HepG2 (cell line): Measurements from ENCODE around the gene PSD4. TPM values are rescaled to one million over a fixed set of nuclear protein-coding genes. Genes with fewer than 3 reads are reported as not detected.
A peak's percentile ranks its signal among the peaks of the same experiment; 100 is the strongest.

Experiments used
- GABPA ChIP-seq, 2 experiments: IDR thresholded peaks; 2 replicates each; pipeline ENCODE4 v1.6.1; 2011 to 2016; ENCODE audit warnings: low read depth in 2 of 2, low read length in 1 of 2, missing biosample characterization in 1 of 2, missing genetic modification characterization in 1 of 2
- NR2F6 ChIP-seq, 2 experiments: IDR thresholded peaks; 2 replicates each; pipeline ENCODE4 v1.6.1; 2016; ENCODE audit warnings: antibody characterized with exemption in 1 of 2, mild to moderate bottlenecking in 1 of 2
- THRA ChIP-seq: sonication (generic); formaldehyde crosslinking; IDR thresholded peaks from 2 replicates; pipeline ENCODE4 v1.4.0; 2020; ENCODE audit warnings: missing genetic modification reagents, borderline replicate concordance
- ZNF292 ChIP-seq: sonication (generic); formaldehyde crosslinking; IDR thresholded peaks from 2 replicates; pipeline ENCODE4 v1.8.1; 2022; ENCODE audit warnings: mild to moderate bottlenecking, low read depth, missing genetic modification reagents, borderline replicate concordance
- ZNF468 ChIP-seq: sonication (generic); formaldehyde crosslinking; IDR thresholded peaks from 2 replicates; pipeline ENCODE4 v1.8.0; 2022; ENCODE audit warnings: mild to moderate bottlenecking, moderate library complexity, missing genetic modification reagents
- ZNF605 ChIP-seq: sonication (generic); formaldehyde crosslinking; IDR thresholded peaks from 2 replicates; pipeline ENCODE4 v1.8.0; 2022; ENCODE audit warnings: mild to moderate bottlenecking, missing genetic modification reagents
- polyA plus RNA-seq, 8 experiments: library from polyadenylated mRNA; depleted of rRNA in 3 of 8; stranded (reverse) in 7 of 8; unstranded in 1 of 8; fragments of >200 nt; fragmentation: Illumina TruSeq in 4 of 8; extraction: Trizol in 4 of 8; gene quantifications; 2 replicates each; pipeline versions ENCODE4 v1.2.1 to v1.2.3, GENCODE V29; 2011 to 2016; ENCODE audit warnings: low read depth in 4 of 8, missing spikeins in 1 of 8, mixed read lengths in 1 of 8; ENCODE audit not compliant: insufficient read depth in 1 of 8
- total RNA-seq, 5 experiments: library from RNA; depleted of rRNA; stranded (reverse); fragments of >200 nt; fragmentation: Illumina TruSeq; extraction: Trizol; gene quantifications; 2 replicates each; pipeline ENCODE4 v1.2.3, GENCODE V29; 2016; ENCODE audit warnings: low read depth in 1 of 5
- TF ChIP-seq, protein P1 (sequence below): sonication (generic); formaldehyde crosslinking; IDR thresholded peaks from 2 replicates; pipeline ENCODE4; 2020; ENCODE audit warnings: missing genetic modification reagents, mild to moderate bottlenecking, borderline replicate concordance
- TF ChIP-seq, protein P2 (sequence below): sonication (generic); formaldehyde crosslinking; IDR thresholded peaks from 2 replicates; pipeline ENCODE4 v1.4.0; 2020; ENCODE audit warnings: missing genetic modification reagents
- TF ChIP-seq, protein P3 (sequence below): IDR thresholded peaks from 2 replicates; pipeline ENCODE4 v1.4.0; 2020; ENCODE audit warnings: mild to moderate bottlenecking, missing genetic modification reagents
- TF ChIP-seq, protein P4 (sequence below): sonication (generic); formaldehyde crosslinking; IDR thresholded peaks from 2 replicates; pipeline ENCODE4 v1.4.0; 2020; ENCODE audit warnings: missing genetic modification reagents

PSD4 gene
- total and polyA plus RNA-seq, 2 of the 13 experiments (the other 11 are each of a cell fraction or from before 2014, with no cell fraction given): 5.8 to 9.4 TPM

DNA sequence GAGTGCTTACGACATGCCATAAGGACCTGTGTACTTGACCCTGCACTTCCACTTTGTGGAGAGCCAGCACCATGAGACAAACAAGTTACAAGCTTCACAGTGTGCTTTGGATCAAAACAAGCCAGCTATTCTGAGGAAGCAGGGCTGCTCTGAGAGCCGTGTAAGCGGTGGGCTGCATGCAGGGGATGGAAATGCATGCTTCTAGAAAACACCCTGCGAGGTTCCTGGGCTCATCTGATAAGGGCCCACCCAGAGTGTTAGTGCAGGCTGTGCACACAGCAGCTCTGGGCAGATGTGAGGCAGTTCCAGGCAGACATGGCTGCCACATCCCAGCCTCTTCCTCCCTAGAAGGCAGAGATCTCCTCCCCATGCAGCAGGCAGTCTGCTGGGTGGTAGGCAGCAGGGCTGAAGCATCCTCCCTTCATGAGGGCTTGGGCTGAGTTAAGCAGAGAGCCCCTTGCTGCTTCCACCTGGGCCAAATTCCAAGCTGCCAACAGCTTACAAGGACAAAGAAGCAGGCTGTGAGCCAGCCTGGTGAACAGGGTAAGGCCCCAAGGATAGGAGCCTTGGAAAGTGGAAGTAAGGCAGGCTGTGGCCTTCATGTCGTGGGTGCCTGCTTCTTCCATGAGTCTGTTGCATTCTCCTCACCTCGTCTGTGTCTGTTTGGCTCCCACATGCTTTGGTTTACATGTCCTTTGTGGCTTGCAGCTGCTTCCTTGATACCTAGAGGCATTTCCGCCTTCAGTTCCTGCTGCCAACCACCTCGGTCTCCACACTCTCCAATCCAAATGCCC, 7.7 kb downstream of the PSD4 start (continued):
- TF ChIP-seq NR2F6 (IDR thresholded peaks at IDR 0.05) (no peak), NR2F6 (CRISPR knock-in tag; IDR thresholded peaks at IDR 0.05) (peak; percentile 56; the same call in 1 of the 2 replicates), ZNF292 (CRISPR knock-in tag) (peak; percentile 69; the same call in 1 of the 2 replicates), THRA (CRISPR knock-in tag) (no peak), ZNF605 (0 out of 2 replicates have a peak, but pooled peaks have one; percentile 19), ZNF468 (CRISPR knock-in tag) (no peak), GABPA (IDR thresholded peaks at IDR 0.05; ENCODE audit: low read depth, low read length) (no peak), GABPA (CRISPR knock-in tag; IDR thresholded peaks at IDR 0.05; ENCODE audit: low read depth) (0 out of 2 replicates have a peak, but pooled peaks have one; percentile 34)
- TF ChIP-seq, protein P1, sequence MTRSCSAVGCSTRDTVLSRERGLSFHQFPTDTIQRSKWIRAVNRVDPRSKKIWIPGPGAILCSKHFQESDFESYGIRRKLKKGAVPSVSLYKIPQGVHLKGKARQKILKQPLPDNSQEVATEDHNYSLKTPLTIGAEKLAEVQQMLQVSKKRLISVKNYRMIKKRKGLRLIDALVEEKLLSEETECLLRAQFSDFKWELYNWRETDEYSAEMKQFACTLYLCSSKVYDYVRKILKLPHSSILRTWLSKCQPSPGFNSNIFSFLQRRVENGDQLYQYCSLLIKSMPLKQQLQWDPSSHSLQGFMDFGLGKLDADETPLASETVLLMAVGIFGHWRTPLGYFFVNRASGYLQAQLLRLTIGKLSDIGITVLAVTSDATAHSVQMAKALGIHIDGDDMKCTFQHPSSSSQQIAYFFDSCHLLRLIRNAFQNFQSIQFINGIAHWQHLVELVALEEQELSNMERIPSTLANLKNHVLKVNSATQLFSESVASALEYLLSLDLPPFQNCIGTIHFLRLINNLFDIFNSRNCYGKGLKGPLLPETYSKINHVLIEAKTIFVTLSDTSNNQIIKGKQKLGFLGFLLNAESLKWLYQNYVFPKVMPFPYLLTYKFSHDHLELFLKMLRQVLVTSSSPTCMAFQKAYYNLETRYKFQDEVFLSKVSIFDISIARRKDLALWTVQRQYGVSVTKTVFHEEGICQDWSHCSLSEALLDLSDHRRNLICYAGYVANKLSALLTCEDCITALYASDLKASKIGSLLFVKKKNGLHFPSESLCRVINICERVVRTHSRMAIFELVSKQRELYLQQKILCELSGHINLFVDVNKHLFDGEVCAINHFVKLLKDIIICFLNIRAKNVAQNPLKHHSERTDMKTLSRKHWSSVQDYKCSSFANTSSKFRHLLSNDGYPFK (CRISPR knock-in tag): peak; percentile 31; the same call in 1 of the 2 replicates
- TF ChIP-seq, protein P2, sequence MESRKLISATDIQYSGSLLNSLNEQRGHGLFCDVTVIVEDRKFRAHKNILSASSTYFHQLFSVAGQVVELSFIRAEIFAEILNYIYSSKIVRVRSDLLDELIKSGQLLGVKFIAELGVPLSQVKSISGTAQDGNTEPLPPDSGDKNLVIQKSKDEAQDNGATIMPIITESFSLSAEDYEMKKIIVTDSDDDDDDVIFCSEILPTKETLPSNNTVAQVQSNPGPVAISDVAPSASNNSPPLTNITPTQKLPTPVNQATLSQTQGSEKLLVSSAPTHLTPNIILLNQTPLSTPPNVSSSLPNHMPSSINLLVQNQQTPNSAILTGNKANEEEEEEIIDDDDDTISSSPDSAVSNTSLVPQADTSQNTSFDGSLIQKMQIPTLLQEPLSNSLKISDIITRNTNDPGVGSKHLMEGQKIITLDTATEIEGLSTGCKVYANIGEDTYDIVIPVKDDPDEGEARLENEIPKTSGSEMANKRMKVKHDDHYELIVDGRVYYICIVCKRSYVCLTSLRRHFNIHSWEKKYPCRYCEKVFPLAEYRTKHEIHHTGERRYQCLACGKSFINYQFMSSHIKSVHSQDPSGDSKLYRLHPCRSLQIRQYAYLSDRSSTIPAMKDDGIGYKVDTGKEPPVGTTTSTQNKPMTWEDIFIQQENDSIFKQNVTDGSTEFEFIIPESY (CRISPR knock-in tag): peak; percentile 24; the same call in 1 of the 2 replicates
- TF ChIP-seq, protein P3, sequence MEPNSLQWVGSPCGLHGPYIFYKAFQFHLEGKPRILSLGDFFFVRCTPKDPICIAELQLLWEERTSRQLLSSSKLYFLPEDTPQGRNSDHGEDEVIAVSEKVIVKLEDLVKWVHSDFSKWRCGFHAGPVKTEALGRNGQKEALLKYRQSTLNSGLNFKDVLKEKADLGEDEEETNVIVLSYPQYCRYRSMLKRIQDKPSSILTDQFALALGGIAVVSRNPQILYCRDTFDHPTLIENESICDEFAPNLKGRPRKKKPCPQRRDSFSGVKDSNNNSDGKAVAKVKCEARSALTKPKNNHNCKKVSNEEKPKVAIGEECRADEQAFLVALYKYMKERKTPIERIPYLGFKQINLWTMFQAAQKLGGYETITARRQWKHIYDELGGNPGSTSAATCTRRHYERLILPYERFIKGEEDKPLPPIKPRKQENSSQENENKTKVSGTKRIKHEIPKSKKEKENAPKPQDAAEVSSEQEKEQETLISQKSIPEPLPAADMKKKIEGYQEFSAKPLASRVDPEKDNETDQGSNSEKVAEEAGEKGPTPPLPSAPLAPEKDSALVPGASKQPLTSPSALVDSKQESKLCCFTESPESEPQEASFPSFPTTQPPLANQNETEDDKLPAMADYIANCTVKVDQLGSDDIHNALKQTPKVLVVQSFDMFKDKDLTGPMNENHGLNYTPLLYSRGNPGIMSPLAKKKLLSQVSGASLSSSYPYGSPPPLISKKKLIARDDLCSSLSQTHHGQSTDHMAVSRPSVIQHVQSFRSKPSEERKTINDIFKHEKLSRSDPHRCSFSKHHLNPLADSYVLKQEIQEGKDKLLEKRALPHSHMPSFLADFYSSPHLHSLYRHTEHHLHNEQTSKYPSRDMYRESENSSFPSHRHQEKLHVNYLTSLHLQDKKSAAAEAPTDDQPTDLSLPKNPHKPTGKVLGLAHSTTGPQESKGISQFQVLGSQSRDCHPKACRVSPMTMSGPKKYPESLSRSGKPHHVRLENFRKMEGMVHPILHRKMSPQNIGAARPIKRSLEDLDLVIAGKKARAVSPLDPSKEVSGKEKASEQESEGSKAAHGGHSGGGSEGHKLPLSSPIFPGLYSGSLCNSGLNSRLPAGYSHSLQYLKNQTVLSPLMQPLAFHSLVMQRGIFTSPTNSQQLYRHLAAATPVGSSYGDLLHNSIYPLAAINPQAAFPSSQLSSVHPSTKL (CRISPR knock-in tag): peak; percentile 48; the same call in 1 of the 2 replicates
- TF ChIP-seq, protein P4, sequence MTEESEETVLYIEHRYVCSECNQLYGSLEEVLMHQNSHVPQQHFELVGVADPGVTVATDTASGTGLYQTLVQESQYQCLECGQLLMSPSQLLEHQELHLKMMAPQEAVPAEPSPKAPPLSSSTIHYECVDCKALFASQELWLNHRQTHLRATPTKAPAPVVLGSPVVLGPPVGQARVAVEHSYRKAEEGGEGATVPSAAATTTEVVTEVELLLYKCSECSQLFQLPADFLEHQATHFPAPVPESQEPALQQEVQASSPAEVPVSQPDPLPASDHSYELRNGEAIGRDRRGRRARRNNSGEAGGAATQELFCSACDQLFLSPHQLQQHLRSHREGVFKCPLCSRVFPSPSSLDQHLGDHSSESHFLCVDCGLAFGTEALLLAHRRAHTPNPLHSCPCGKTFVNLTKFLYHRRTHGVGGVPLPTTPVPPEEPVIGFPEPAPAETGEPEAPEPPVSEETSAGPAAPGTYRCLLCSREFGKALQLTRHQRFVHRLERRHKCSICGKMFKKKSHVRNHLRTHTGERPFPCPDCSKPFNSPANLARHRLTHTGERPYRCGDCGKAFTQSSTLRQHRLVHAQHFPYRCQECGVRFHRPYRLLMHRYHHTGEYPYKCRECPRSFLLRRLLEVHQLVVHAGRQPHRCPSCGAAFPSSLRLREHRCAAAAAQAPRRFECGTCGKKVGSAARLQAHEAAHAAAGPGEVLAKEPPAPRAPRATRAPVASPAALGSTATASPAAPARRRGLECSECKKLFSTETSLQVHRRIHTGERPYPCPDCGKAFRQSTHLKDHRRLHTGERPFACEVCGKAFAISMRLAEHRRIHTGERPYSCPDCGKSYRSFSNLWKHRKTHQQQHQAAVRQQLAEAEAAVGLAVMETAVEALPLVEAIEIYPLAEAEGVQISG: peak; percentile 10; the same call in 1 of the 2 replicates
